Panc1 (cell line): Measurements from ENCODE around the gene DEK. TPM values are rescaled to one million over a fixed set of nuclear protein-coding genes. Genes with fewer than 3 reads are reported as not detected.
"Not testable (repeated sequence)": the region's sequence is repeated elsewhere in the genome, so short reads cannot be mapped to it uniquely, and the experiment has no call there.

Experiments
- ATAC-seq: fragments of 200-7000 bp; cut with Tn5 transposase; 2 replicates; pipeline ENCODE4 v1.9.1; 2020; ENCODE audit warnings: mild to moderate bottlenecking, moderate library complexity
- Bru-seq: library from RNA; stranded (reverse); fragments of 400-500 nt; gene quantifications from one replicate; lab custom pipeline; 2021; lab: Mats Ljungman, UMichigan
- BruChase-seq, 2 experiments: library from RNA; stranded (reverse); fragments of 400-500 nt; gene quantifications; one replicate each; lab custom pipeline; 2021; lab: Mats Ljungman, UMichigan
- BruUV-seq: library from RNA; stranded (reverse); fragments of 400-500 nt; replicated peaks from 2 replicates; lab custom pipeline; 2021; lab: Mats Ljungman, UMichigan
- CTCF ChIA-PET: fragments of 300-600 bp; sonication (Branson Sonifier 250); formaldehyde crosslinking; loops from one replicate; lab custom pipeline; 2022; ENCODE audit warnings: antibody characterized with exemption; lab: Charles Lee
- POLR2A ChIA-PET: fragments of 300-600 bp; sonication (Branson Sonifier 250); formaldehyde crosslinking; loops from one replicate; lab custom pipeline; 2022; ENCODE audit warnings: antibody characterized with exemption; lab: Charles Lee
- DNase-seq: peaks from one replicate; pipeline ENCODE4 v3.0.0-alpha.2; 2010; ENCODE audit warnings: low read depth, low spot score
- H3K27ac ChIP-seq: 2 replicates; pipeline ENCODE4 v1.5.1; 2011; ENCODE audit warnings: mild to moderate bottlenecking, low read length, inconsistent platforms
- H3K27me3 ChIP-seq: fragments of 200-500 bp; sonication (Bioruptor generic); 2 replicates; pipeline ENCODE4 v1.6.0; 2014; ENCODE audit warnings: low read length, inconsistent platforms; ENCODE audit not compliant: control insufficient read depth, insufficient read depth
- H3K36me3 ChIP-seq: fragments of 200-500 bp; sonication (Bioruptor generic); 2 replicates; pipeline ENCODE4 v1.5.1; 2014; ENCODE audit warnings: inconsistent platforms, mild to moderate bottlenecking, low read length, moderate library complexity; ENCODE audit not compliant: control insufficient read depth, insufficient read depth
- H3K4me1 ChIP-seq: 2 replicates; pipeline ENCODE4 v1.5.1; 2011; ENCODE audit warnings: inconsistent platforms, mild to moderate bottlenecking, low read length, moderate library complexity; ENCODE audit not compliant: control insufficient read depth, insufficient read depth
- H3K4me3 ChIP-seq, 2 experiments: 2 replicates each; pipeline ENCODE4 v1.5.1; 2011 to 2012; ENCODE audit warnings: low read depth in 2 of 2, low read length in 2 of 2, mild to moderate bottlenecking in 2 of 2, inconsistent platforms in 1 of 2, moderate library complexity in 1 of 2
- H3K9me3 ChIP-seq: fragments of 200-500 bp; sonication (Bioruptor generic); 2 replicates; pipeline ENCODE4 v1.5.1; 2014; ENCODE audit warnings: low read depth, mild to moderate bottlenecking, inconsistent platforms, low read length, moderate library complexity; ENCODE audit not compliant: control insufficient read depth, insufficient read depth
- CTCF ChIP-seq: fragments of 450-650 bp; IDR thresholded peaks from 2 replicates; pipeline ENCODE4 v1.5.1; 2017; ENCODE audit warnings: mild to moderate bottlenecking
- POLR2AphosphoS5 ChIP-seq: IDR thresholded peaks from 2 replicates; pipeline ENCODE4 v1.6.1; 2012; ENCODE audit warnings: mild to moderate bottlenecking, low read depth, low read length, moderate library complexity
- REST ChIP-seq, 2 experiments: IDR thresholded peaks; 2 replicates each; pipeline ENCODE4 v1.6.1; 2011 to 2012; ENCODE audit warnings: low read depth in 2 of 2, control low read depth in 1 of 2, low read length in 1 of 2, mild to moderate bottlenecking in 1 of 2, moderate library complexity in 1 of 2; ENCODE audit not compliant: insufficient read depth in 1 of 2
- SIN3A ChIP-seq: IDR thresholded peaks from 2 replicates; pipeline ENCODE4 v1.6.1; 2012; ENCODE audit warnings: low read depth, mild to moderate bottlenecking, low read length, moderate library complexity, borderline replicate concordance; ENCODE audit not compliant: insufficient read depth
- TCF7L2 ChIP-seq: IDR thresholded peaks from 2 replicates; pipeline ENCODE4 v1.6.1; 2011; ENCODE audit warnings: mild to moderate bottlenecking, low read depth, low read length, inconsistent platforms
- in situ Hi-C: cut with HindIII; loops from 2 replicates; pipeline ENCODE4 v1.10.0; 2016; ENCODE audit warnings: low sequenced_read_pairs, low pct_unique_long_range_greater_than_20kb
- intact Hi-C: fragments of 100-400 bp; cut with micrococcal nuclease; formaldehyde crosslinking; loops from one replicate; pipeline ENCODE4 v1.10.0; 2022; ENCODE audit not compliant: unreplicated experiment
- long read RNA-seq: library from polyadenylated mRNA; unstranded; transcript quantifications from one replicate; pipeline ENCODE4 v2.0.0, GENCODE V29; 2021; ENCODE audit not compliant: unreplicated experiment
- polyA plus RNA-seq: library from polyadenylated mRNA; unstranded; fragments of >200 nt; gene quantifications from one replicate; pipeline ENCODE4 v1.2.1, GENCODE V29; 2012; ENCODE audit warnings: missing spikeins; ENCODE audit not compliant: insufficient read length
- total RNA-seq: library from RNA; stranded (reverse); gene quantifications from one replicate; pipeline ENCODE4 v1.2.1, GENCODE V29; 2021; ENCODE audit not compliant: unreplicated experiment

The DEK gene
- 177 TPM for total RNA-seq
- 93.0 TPM for polyA plus RNA-seq
- percentile 98 among the genes with signal in this experiment for Bru-seq, nascent RNA
- percentile 95 among the genes with signal in this experiment for BruChase-seq, experiment 1, labeled RNA remaining after a 2-hour chase
- percentile 98 among the genes with signal in this experiment for BruChase-seq, experiment 2, labeled RNA remaining after a 6-hour chase
- long read RNA-seq, transcript DEK-202 (11 exons, 3,427 nt): major isoform, 150 of 448 reads
- long read RNA-seq, partial matches to known transcripts: 127 of 448 reads
- long read RNA-seq, other reads (novel, unspliced or antisense): 167 of 448 reads

- Histone ChIP-seq H3K27me3 (no peaks in the 10 kb centered on the region), H3K36me3 (peaks cover 3% of the 10 kb centered on the region; the same call in 1 of the 2 replicates), H3K4me3 (peak within 1 kb of the TSS; percentile 83 to 93), H3K9me3 (peaks cover 5% of the 10 kb centered on the region; the same call in 1 of the 2 replicates), H3K27ac (peak within 1 kb of the TSS; percentile 94), H3K4me1 (peaks cover 22% of the 10 kb centered on the region)
- POLR2A ChIA-PET: interaction anchor here (0.6 kb wide), 1 partner anchor 18 kb away, joined by 4 read pairs; no protein-coding TSS in a partner anchor
- intact Hi-C loops (no loop called here), in situ Hi-C loops (no loop called here)
- CTCF ChIA-PET: interaction anchor here (0.6 kb wide), 1 partner anchor 277 kb away, joined by 4 read pairs; the partner anchor contains the start of gene KIF13A
- ATAC-seq (peak; percentile 90), DNase-seq (no peak)
- TF ChIP-seq CTCF (peak; percentile 77), TCF7L2 (no peak), POLR2AphosphoS5 (no peak), SIN3A (peak; percentile 82; the same call in 1 of the 2 replicates), REST (IDR thresholded peaks at IDR 0.05; ENCODE audit: insufficient read depth in 1 of 2, low read depth in 2 of 2, low read length in 1 of 2) (no peak)
- BruUV-seq: no TSS peak
These were observed at the start of gene DEK for GRCh38 chr6:18264219-18264922. Gene DEK (minus strand): TSS chr6:18264530. CDS start chr6:18263987, 543 bp downstream.

GRCh38 chr6:18312368-18312767 is 48.0 kb upstream of the DEK start:
- intact Hi-C loops (no loop called here), in situ Hi-C loops (no loop called here)
- H3K27ac ChIP-seq: no peak overlapping the region
- no peaks in the 10 kb centered on the region for H3K27me3 ChIP-seq
- ATAC-seq (no peak), DNase-seq (no peak)
- H3K4me3 ChIP-seq: no peak overlapping the region
- POLR2A ChIA-PET: no interaction called here
- CTCF ChIA-PET: no interaction called here
- no TSS peak for BruUV-seq
- H3K9me3 ChIP-seq: no peaks in the 10 kb centered on the region
- H3K36me3 ChIP-seq: no peaks in the 10 kb centered on the region
- H3K4me1 ChIP-seq: no peaks in the 10 kb centered on the region
- no peak for TF ChIP-seq CTCF

- H3K9me3 ChIP-seq, DNase-seq, H3K27me3 ChIP-seq, H3K36me3 ChIP-seq, H3K4me3 ChIP-seq, H3K27ac ChIP-seq, CTCF ChIA-PET, intact Hi-C loops, in situ Hi-C loops, POLR2A ChIA-PET, ATAC-seq, BruUV-seq, H3K4me1 ChIP-seq: not testable (repeated sequence)
These were observed 45.7 kb upstream of the DEK start for GRCh38 chr6:18310010-18310409.
